Activated CD4-positive, alpha-beta T cell treated with anti-CD3 and anti-CD28 coated beads for 24 hours (primary cell): ENCODE results near the gene MLX.

Source experiments
- DNase-seq, 2 donors: peaks; one replicate each; pipeline ENCODE4 v3.0.0-alpha.2; 2020; ENCODE audit warnings: low read depth in 2 of 2

MLX gene

DNA sequence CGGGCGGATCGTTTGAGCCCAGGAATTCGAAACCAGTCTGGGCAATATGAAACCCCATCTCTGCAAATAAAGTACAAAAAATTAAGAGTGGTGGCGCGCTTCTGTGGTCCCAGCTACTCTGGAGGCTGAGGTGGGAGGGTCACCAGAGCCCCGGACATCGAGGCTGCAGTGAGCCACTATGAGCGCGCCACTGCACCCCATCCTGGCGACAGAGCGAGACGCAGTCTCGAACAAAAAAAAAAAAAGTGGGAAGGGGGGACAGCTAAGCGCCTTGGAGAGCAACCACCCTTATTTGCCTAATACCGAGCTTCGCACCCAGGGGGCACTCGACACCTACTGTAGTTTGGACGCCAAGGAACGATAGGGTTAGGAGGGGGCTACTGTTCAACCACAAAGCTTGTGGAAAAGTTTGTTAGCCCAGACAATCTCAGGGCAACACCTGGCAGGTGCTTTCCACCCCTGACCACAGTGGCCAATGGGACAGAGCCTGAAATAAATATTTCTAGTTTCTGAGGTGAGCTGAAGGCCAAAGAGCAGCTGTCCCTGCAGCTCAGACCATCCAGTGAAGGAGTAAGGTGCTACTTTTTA lies 11.5 kb downstream of the MLX start:
- peak; percentile 60 to 71 for DNase-seq

DNA sequence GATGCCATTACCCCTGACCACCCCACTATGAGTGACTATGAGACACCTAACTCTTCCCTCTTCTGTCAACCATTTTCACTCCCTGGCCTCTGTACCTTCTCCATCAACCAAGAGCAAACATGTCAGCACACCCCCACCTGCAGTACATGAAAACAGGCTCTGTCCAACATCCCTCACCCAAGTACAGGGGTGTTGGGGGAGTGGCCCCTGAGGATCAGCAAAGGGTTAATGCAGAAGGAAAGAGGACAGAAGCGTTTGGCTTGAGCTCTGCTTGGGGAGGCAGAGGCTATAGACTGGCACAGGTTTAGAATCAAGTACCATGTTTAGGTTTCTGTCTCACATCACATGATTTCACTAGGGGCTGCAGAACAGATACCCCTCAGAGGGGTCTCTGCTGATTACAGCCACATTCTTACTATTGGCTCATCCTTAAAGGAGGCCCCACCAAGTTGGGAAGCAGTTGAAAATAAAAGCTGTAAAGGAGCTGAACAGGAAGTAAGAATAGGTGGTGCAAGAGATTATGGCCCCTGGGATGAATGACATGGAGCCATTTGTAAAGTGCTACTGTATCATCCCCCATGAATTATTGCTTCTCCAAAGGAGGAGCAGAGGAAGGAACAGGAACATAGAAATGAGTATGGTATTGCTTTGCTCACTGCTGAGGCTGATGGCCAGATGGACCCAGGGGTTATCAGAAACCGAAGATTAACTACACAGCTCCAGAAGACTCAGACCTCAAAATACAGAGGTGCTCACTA lies 13.1 kb downstream of the MLX start:
- DNase-seq = no peak

DNA sequence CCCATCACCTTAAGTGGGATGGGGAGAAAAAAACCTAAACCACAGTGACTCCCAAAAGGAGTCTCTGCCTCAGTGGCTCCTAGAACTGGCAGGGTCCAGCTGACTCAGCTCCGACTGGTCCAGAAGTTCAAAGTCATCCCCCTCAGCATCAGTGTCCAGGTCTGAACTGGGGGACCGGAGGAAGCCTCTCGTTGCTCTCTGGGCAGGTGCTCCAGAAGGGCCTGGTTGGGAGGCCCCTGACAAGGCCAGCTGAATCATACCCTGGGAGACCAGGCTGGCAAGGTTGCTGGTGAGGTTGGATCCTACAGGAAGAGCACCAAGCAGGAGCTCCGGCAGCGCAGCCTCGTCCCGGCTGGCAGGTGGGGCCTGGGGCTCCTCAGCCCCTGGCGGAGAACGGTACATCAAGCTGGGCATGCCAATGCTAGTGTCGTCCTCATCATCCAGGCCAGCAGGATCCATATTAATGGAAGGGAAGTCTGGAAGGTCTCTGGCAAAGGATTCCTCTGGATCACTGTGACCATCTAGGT lies 14.9 kb downstream of the MLX start:
- no peak for DNase-seq

DNA sequence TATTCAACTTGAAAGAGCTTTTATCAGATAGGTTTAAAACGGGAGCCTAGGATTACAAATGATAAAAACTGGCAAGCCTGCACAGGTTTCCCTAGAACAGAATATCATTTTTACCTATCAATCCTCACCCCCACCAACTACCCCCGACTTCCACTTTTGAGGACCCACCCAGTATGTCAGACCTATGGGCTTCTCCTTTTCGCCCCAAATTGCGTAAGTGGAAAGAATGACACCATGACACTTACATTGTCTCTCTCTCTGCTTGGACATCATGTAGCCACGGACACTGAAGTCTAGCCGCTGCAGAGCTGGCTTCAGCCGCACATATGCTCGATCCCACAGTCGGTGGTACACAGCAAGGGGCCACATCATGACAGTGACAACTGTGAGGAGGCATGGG lies 18.0 kb downstream of the MLX start:
- no peak for DNase-seq

DNA sequence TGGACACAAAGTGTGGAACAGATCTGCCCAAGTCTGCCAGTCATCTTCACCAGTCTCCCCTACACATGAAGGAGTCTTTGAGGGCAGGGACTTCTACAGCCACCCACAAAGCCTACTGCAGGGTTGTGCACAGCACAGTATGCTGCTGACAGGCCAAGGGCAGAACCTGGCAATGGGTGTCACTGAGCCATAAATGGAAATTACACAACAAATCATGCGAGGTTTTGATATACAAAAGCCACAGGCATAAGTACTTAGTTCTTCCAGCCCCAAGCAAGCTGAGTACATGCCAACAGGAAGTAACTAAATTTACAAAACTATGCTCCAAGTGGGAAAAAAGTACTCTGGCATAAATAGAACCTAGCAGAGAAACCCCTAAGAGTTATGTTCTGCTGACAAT lies 18.5 kb downstream of the MLX start:
- no peak for DNase-seq

DNA sequence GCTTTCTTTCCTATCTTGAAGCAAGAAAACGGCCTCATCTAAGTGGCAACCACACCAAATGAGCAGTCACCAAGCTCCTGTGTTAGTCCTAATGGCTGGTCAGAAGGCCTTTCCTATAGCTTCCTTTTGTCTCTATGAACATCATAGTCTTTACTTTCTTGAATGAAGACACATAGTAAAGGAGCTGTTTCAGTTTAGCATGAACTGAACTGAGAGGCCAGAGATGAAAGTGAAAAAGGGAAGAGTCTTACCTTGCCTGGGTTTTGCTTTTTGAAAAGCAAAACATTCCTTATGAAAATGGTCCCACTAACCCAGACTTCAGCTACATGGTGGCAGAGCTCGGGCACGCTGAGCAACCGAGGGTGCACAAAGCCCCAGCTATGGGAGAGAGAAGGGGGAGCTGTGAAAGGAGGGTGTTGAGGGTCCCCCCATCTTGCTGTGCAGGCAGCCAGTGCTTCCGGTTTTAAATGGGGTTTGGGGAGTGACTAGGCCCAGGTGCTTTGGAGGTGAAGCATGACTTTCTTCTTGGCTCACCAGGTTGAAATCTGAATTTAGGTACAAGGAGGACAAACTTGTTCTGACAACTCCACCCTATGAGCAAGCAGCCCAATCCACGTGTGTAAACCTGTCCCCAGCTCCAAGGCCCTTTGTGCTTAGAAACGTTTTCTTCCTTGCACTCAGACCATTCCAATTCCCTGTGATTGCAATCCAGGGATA lies 19.8 kb downstream of the MLX start:
- no peak for DNase-seq

DNA sequence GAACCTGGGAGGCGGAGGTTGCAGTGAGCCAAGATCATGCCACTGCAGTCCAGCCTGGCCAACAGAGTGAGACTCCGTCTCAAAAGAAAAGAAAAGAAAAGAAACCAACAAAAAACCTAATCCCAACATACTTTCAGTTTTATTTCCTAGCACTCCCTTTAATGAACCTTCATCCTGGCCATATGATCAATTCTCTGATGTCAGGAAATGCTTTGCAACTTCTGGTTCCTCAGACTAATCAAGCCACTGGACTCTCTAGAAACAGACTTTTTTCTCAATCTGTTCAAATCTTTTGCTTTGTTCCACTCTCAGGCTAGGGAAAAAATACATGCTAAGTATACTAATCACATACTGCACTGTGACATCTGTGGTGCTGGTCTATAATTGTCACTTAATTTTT lies 24.0 kb downstream of the MLX start:
- DNase-seq = no peak

DNA sequence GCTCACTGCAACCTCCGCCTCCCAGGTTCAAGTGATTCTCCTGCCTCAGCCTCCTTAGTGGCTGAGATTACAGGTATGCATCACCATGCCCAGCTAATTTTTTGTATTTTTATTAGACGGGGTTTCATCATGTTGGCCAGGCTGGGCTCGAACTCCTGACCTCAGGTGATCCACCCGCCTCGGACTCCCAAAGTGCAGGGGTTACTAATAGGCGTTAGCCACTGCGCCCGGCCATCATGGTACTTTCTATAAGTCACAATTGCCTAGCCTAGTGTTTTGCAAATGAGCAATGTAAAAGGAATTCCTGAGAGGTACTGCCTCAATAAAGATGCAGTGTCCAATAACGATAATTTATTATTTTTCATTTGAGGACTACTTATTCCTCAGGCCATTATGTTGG lies 24.5 kb downstream of the MLX start:
- no peak for DNase-seq

DNA sequence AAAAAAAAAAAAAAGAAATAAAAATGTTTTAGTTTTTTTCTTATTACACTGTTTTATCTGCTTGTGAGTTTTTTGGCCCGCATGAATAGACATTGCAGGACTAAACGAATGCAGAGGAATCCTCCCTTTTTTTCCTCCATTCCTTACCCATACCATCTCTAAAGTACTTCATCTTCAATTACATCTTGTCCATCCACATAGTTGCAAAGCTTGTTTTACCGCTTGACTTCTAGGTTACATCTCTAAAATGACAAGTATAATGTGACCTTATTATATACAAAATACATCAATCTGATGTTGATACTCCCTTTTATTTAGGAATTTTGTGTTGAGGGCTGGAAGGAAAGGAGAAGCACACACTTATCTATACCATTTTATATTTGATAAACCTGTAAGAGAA lies 29.5 kb downstream of the MLX start:
- DNase-seq = no peak

DNA sequence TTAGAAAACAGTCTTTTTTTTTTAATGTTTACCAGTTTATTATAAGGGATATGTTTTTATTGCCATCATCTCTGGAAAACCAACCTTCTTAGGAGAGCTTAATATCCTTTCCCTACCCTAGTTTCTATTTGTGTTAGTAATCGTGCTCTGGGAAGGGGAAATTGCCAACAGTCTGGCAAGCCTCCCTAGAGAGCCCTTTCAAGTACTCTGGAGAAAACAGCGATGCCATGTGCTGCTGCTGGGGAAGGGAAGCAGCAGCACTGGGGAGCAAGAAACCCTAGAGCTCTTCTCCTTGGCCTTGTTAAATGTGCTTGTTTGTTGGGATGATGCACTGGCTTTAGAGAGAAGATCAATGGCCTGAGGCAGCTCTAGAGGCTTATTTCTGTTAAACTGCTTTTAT lies 32.0 kb downstream of the MLX start:
- no peak for DNase-seq

DNA sequence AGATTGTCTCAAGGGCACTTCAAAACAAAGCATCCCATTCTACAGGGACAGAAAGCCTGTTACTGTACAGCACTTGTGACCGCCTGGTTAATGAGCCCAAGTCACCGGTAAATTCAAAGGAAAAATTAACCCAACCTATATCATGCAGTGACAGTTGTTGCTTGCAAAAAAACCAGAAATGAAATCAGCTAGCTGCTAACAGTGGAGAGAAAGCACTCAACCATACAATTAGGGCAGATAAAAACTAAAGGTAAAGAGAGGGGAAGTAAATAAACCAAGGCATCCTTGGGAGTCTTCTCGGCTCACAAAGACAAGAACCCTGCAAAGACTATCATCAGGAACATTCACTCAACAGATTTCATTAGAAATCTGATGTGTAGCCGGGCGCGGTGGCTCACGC lies 36.4 kb downstream of the MLX start:
- no peak for DNase-seq

DNA sequence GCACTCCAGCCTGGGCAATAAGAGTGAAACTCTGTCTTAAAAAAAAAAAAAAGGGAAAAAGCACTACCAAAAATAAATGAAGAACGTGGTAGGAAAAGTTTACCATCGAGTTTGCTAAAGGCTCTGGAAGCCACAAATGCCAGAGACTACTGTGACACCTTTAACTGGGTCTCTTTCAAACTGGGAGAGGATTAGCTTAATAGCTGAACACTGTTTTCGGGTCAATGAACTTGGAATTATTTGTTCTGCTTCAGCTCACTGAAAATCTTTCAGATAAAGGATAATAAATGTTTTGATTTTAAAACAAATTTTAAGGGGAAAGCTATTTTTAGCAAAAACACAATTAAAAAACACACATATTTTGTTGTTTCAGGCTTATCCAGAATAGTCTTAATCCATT lies 40.9 kb downstream of the MLX start:
- DNase-seq = no peak

DNA sequence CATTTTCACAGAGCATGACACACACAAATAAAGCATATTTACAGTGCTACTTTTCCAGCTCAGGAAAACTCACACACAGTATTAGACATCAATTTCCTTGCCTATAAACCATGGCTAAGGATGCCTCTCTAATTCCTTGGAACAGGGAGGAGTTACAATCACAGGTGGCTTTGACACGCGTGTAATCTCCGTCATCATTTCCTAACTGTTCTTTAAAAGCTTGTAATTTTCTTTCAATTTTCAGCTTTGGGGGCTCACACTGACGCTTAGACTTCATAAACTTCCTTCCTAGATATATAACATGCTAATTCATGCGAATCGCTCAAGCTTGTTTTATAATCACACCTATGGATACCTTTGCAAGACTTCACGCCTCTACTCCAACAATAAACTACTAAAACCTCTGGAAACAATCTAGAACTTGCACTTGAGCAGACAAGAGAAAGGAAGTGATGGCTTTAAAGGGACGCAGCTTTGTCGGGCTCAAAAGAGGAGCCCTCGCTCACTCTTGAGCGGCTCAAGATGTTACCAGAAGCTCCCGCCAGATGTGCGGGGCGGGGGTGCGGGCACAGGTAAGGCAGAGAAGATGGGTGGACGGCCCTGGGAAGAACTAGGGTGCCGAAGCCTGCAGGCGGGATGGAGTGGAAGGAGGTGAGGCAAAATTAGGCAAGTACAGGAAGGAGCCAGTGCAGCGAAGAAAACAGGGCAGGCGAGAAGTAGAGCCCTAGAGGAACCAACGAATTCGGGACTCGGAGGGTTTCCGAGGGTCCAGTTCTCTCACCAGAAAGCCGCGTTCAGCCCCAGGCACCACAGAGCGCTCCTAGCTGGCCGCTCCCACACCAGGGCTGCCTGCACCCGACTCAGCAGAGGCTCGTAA lies 41.6 kb downstream of the MLX start:
- peak in 1 of 2 donors; percentile 13 for DNase-seq

DNA sequence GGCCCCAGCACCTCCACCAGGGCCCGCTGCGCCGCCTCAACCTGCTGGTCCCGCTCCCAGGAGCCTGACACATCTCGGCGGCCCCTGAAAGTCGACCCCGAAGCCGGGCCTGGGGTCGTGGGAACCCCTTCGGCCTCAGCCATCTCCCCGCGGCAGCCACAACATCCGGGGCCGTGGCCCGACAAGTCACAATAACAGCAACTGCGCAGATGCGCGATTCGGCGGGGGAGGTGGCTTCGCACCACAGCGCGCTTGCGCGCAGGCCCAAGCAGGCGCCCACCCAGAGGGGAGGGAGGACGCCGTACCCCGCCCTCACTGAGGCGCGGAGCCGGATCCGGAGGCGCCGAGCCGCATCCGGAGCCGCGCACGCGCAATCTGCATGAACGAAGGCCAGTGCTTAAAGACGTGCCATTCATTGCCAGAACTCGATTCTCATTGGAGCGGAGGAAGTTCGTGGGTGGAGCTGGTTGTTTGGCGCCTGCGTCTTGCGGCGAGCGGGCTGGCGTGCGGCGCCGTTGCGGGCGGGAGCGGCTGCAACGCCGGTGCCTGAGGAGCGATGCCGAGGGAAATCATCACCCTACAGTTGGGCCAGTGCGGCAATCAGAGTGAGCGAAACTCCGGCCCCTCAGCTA lies 42.4 kb downstream of the MLX start, which contains the start of the genes RETREG3 and TUBG1:
TSS of gene RETREG3 (minus strand) at position 193 of the 632 bp plus-strand sequence. CDS start at position 143, 50 bp downstream.
TSS of gene TUBG1 (plus strand) at position 502 of the 632 bp plus-strand sequence. CDS start at position 557, 55 bp downstream.
- peak; percentile 98 for DNase-seq

DNA sequence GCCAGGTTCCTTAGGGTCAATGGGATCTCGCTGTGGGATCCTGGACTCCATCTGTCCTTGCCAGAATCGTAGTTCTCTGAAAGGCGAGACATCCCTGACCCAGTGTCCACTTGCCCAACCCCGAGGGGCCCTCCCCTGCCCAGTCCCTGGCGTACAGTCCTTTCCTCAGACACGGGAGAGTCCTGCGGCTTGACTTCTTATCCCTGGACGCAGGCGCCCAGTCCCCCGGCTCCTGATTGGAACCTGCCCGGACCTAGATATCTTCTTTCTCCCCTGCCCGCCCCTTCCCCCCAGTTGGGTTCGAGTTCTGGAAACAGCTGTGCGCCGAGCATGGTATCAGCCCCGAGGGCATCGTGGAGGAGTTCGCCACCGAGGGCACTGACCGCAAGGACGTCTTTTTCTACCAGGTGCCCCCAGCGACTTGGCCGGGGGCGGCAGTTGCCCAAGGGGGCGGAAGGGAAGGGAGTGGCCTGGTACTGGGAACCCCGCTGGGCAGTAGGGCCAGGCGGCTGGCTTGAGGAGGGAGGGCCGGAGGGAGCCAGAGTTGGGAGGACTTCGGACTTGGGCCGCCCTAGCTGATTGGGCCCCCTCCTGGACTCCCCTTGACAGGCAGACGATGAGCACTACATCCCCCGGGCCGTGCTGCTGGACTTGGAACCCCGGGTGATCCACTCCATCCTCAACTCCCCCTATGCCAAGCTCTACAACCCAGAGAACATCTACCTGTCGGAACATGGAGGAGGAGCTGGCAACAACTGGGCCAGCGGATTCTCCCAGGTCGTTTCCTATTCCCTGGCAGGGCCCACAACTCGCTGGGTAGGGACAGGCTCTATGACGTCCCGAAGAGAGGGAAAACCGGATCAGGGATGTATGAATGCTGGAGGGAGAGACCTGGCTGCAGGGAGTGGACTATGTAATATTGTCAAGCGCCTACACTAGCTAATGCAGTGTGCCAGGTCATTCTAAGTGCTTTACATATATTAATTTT lies 43.2 kb downstream of the MLX start:
- peak; percentile 3 to 10 for DNase-seq

DNA sequence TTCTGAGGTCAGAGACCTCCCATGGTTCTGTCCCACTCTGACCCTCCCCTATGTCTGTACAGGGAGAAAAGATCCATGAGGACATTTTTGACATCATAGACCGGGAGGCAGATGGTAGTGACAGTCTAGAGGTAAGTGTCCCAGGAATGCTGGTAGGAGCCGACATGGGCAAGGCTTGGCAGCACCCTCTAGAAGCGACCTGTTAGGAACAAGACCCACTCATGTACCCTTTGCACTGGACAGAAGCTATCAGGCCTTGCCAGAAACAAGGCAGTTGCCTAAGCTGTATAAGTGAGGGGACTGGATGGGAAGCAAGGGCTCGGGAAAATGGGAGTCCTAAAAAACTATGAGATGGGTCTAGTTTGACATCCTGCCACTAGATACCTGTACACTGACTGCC lies 45.1 kb downstream of the MLX start:
- no peak for DNase-seq

DNA sequence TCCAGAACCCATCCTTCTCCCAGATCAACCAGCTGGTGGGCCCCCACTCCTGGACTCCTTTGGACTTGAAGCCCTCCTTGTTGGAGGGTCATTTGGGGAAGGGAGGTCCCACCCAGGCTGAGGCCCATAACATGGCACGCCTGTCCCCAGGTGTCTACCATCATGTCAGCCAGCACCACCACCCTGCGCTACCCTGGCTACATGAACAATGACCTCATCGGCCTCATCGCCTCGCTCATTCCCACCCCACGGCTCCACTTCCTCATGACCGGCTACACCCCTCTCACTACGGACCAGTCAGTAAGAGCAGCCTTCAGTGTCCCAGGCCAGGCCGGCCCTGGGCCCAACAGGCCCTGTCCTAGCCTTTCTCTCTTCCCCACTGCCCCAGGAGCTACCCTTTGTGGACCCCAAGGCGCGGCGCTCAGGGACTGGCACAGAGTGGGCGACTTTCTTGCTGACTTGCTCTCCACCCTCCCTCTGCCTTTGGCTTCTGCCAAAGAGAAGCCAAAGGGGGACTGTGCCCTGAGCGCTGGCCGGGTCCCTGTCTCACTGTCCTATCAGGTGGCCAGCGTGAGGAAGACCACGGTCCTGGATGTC lies 46.9 kb downstream of the MLX start:
- no peak for DNase-seq

DNA sequence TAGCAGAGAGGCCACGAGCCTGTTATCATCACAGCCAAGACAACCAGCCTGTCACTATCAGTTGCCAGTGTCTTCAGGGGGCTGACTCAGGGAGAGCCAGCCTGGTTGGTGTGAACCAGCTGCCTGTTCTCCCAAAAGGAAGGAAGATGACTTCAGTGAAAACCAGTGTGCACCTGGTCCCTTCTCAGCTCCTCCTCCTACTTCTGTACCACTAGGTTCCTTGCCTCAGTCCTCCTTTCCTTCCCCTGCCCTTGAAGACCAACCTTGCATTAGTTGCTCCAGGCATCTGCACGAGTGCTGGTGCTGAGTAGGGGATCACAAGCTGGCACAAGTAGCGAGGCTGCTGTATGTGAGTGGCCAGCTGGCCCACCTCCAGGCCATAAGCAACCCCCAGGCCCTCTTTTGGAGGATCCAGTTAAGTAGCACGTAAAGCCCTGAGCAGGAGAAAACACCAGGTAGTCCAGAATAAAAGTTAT lies 51.1 kb downstream of the MLX start:
- no peak for DNase-seq

DNA sequence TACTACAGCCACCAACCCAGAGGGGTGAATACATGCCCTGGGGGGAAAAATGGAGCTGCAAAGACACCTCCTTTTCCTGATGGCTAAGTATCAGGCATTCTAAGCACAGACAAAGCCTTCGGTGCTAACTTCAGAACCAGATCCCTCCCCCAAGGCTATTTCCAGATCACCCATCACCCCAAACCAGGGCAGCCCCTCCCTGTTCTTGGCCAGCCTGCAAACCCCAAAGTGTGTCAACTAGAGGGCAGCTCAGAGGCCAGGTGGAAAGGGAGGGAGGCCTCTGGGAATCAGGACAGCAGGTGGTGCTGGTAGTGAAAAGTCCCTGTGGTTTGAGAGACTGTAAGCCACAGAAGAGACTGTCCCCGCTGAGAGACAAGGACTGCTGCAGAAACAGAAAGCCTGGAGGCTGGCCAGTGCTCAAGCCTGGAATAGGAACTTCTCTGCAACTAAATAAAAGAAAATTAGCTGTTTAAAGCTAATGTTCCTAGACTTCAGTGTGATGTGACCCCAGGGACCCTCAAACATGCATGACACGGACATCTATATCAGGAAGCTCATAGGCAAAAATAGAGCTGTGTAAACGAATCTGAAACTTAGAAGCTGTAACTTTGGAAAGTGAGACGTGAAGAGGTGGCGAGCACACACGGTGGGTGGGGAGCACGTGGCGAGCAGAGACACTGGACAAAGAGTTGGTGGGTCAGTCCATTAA lies 51.7 kb downstream of the MLX start:
- DNase-seq = no peak
